ENCODE data around the gene IQGAP2.
"Not testable (repeated sequence)": the region's sequence is repeated elsewhere in the genome, so short reads cannot be mapped to it uniquely, and the experiment has no call there.

The IQGAP2 gene

DNA sequence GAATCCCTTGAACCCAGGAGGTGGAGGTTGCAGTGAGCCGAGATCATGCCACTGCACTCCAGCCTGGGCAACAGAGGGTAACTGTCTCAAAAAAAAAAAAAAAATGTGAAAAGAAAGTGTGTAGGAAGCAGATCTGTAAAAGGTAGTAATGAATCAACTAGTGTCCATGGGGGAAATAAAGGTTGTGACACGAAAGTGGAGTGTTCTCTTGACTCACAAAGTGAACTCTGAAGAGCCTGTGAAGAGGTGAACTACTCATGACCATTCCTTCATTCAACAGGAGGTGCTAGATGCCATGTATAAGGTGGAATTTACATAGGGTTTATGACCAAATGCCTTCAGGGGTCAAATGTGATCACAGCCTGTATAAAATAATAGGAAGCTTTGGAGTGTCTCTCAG lies 12.8 kb downstream of the IQGAP2 start:
- DNase-seq: no peak

DNA sequence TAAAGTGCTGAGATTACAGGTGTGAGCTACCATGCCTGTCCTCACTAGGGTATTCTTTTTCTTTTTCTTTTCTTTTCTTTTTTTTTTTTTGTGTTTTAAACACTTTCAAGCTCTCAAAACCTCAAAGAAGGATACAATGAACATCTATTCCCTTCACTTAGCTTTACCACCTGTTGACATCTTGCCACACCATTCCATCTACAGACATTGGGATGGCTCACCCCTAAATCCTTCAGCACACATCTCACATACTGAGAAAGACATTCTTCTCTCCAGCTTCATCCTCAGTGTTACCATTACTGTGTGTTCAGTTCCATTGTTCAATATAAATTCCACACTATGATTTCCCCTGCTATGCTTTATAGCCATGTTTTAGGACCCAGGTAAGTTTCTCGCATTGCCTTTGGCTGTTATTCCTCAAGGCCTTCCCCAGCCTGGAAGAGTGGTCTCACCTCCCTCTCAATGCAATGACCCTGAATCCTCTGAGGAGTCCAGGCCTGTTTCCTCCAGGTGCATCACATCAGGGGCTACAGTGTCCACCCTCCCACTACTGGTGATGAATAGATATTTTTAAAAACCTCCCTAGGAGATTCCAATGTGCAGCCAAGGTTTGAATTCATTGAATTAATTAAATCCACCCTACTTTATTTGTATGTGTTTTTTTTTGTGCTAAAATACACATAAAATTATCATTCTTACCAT lies 16.7 kb downstream of the IQGAP2 start:
- DNase-seq: no peak

GRCh38 chr5:76422227-76422626 lies 19.1 kb downstream of the IQGAP2 start:
- DNase-seq: no peak

- no peak for DNase-seq
Observed at GRCh38 chr5:76422742-76423141, 19.7 kb downstream of the IQGAP2 start.

- no peak for DNase-seq
Observed at GRCh38 chr5:76425146-76425545, 22.1 kb downstream of the IQGAP2 start.

- no peak for DNase-seq
Observed at GRCh38 chr5:76425928-76426804, 23.1 kb downstream of the IQGAP2 start.

DNA sequence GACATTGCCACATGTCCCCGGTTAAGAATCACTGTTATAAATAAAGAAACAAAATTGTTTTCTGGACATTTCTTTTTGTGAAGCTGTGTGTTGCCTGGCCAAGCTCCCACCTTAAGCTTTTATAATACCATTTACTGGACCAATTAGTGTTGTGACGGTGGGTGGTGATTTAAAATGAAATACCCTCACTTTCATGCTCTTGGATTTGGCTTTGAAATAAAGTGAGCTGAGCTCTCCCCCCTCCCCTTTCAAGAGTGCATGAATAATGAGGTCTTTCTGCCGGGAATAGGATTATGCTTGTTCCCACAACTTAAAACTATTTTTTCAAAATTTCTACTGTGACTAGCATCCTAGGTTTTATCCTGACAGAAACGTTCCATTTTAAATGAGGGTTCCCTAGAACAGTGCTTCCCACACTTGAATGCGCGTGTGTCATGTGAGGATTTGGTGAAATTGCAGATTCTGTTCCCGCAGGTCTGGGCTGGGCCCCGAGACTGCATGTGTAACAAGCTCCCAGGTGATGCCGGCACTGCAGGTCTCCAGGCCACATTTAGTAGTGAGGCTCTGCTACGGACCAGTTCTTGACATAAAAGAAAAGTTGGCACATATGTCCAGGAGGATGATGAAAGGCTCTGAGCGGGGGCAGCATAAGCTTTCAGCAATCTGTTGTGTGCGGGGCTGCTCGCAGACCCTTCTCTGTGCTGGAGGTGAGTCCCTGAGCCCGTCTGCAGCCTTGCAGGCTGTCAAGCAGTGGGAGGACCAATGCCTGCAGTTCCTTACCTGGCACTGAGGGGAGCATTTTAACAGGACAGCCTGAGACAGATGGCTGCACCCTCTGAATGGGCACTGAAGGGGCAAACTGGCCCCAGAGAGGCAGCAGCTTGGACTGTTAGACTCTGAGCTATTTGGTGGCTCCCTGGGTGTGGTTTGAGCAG lies 24.4 kb downstream of the IQGAP2 start:
- DNase-seq: no peak

DNA sequence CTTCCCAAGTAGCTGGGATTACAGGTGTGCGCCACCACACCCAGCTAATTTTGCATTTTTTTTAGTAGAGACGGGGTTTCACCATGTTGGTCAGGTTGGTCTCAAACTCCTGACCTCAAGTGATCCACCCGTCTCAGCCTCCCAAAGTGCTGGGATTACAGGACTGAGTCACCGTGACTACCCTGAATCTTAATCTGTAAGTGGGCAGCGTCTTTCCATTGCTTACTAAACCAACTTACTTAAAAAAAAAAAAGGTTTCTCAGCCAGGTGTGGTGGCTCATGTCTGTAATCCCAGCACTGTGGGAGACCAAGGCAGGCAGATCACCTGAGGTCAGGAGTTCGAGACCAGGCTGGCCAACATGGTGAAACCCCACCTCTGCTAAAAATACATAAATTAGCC lies 25.5 kb downstream of the IQGAP2 start:
- DNase-seq: not testable (repeated sequence)

GRCh38 chr5:76433261-76433660 lies 30.2 kb downstream of the IQGAP2 start:
- no peak for DNase-seq

- not testable (repeated sequence) for DNase-seq
Observed at GRCh38 chr5:76437507-76437906, 34.4 kb downstream of the IQGAP2 start.

DNA sequence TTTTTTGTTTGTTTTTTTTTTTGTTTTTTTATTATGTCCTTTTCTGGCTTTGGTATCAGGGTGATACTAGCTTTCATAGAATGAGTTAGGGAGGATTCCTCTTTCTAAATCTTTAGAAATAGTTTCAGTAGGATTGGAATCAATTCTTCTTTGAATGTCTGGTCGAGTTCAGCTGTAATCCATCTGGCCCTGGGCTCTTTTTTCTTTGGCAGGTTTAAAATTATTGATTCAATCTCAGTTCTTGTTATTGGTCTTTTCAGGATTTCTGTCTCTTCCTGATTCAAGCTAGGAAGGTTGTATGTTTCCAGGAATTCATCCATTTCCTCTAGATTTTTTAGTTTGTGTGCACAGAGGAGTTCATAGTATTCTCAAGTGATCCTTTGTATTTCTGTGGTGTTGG lies 34.9 kb downstream of the IQGAP2 start:
- DNase-seq: no peak

GRCh38 chr5:76439201-76439600 lies 36.1 kb downstream of the IQGAP2 start:
- no peak for DNase-seq

DNA sequence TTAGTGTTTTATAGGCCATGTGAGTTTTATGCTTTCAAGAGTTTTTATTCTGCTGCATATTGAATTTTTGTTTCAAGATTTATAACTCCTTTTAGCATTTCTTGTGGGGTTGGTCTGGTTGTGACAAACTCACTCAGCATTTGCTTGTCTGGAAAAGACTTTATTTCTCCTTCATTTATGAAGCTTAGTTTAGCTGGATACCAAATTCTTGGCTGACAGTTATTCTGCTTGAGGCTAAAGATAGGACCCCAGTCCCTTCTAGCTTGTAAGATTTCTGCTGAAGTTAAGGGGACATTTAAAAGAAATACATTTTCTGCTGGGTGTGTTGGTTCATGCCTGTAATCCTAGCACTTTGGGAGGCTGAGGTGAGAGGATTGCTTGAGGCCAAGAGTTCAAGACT lies 36.8 kb downstream of the IQGAP2 start:
- DNase-seq: no peak

DNA sequence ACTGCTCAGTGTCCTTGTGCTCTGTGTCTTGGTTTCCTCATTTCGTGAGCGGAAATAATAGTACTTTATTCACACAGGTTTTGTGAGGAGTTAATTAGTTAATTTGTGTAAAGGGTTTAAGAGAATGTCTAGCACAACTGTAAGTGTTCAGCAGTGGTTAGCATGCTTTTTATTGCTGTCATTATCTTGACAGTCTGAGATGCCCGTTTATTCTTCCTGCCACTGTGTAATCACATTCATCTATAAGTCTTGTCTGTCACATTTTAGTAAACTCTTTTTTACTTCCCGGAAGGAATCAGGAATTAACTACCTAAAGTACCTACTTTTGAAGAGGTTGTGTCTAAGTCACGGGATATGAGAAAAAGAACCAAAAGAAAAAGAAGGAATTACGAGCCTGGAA lies 38.0 kb downstream of the IQGAP2 start:
- DNase-seq: no peak

DNA sequence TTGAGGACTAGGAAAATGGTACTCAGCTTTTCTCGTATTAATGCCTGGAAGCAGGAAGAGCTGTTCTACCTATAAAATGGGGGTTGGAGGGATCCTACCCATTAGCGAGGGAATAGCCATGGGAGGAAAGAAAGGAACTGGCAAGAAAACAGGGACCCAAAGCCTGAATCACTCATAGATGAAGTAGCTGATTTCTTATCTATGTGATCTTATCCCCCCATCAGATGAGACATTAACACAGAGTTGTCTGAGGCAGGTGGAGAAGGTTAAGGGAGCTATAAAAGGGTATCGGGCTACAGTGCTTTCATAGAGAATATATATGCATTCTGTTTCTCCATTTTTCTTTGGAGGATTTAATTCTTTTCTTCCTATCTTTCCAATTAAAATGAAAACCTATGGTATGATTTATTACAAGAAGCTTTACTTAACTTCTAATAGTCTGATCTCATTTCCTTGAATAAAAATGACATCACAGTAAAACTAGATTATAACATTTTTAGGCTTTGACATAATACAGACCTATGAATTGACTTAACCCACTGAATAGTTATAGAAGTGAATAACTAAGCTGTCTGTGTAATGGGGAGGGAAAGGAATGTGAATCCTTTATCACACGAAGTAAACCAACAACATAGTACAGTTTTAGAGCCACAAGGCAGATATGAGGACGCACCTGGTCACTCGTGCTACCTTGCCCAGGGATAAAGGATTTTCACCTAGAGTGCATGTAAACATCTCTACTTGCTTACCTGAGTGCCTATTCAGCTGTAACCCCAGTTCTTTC lies 39.0 kb downstream of the IQGAP2 start:
- no peak for DNase-seq

DNA sequence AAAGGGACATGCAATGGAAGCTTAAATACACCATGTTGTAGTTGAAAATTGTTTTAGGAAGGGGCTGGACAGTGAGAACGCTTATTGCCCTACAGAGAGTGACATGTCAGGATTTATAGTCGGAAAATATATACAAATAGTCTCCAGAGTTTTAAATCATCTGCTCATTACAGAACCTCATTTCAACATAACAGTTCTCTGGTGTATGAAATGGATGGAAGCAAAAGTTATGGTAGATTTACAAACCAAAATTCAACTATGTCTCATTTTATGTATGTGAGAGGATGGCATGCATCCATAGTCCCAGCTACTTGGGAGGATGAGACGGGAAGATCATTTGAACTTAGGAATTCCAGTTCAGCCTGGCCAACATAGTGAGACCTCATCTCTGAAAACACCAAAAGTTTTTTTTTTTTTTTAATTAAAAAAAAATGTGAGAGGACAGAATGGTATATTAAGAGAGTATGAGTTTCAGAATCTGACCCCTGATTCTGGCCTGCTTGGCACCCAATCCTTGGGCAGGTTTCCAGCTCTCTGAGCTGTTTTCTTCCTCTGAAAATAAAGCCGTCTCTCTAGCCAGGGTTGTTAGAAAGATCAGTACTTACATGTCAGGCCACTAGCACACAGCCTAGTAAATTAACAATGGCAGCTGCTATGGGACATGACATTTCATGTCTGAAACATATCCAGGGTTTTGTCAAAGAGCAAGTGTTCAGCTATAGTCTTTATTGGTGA lies 40.1 kb downstream of the IQGAP2 start:
- DNase-seq: no peak

DNA sequence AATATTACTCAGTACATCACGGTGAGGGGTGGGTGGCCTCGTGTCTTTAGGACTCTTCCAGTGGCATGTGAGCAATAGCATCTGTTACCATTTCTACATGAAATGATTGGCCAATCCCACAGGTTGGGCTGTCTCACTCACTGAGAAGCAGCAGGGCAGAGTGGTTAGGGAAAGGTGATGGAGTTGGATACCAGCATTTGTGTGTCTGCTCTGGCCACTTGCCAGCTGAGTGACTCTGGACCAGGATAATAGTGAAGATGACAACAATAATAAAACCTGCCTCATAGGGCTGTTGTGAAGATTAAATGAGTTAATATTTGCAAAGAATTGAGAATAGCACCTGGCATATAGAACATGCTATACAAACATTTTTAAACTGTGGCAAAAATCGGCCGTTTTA lies 42.0 kb downstream of the IQGAP2 start:
- DNase-seq: no peak

DNA sequence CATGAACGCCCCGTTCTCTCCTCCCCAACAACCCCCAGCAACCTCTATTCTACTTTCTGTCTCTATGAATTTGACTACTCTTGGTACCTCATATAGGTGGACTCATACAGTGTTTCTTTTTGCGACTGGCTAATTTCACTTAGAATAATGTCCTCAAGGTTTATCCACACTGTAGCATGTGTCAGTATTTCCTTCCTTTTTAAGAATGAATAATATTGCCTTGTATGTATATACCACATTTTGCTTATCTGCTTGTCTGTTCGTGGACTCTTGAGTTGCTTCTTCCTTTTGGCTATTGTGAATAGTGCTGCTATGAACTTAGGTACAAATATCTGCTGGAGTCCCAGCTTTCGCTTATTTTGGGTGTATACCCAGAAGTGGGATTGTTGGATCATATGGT lies 42.7 kb downstream of the IQGAP2 start:
- no peak for DNase-seq

DNA sequence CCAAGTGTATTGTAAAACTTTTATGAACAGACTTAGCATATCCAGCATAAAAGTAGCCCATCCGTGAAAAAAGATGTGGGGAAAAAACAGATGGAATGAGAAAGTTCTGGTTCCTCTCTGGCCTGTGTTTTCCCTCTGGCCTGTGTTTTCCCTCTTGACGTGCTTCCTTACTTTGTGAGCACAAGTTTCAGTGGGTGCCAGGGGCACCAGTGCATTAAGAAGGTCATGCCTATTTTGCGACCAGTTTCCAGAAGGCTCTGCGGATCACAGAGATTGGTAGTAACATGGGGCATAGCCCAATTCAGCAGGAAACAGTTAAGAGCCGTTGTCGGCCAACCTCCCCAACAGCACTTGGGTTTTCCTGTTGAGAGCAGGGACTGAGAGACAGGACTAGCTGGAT lies 43.7 kb downstream of the IQGAP2 start:
- no peak for DNase-seq

DNA sequence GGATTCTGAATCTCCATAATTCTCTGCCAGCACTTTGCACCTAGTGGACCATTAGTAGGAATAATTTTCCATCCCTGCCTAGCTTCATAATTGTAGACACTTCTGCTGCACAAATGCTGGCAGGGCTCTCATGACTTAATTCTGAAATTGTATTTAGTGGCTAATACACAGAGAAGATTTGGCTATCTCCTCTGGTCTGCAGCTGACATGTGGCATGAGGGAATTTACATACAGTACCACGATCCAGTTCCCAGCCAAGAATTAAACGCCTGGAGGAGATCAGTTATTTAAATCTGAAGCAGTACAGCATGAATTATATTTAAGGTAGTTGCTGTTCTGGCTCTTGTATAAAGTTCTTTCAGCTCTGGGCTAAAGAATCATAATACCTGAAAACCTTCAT lies 46.5 kb downstream of the IQGAP2 start:
- DNase-seq: no peak

DNA sequence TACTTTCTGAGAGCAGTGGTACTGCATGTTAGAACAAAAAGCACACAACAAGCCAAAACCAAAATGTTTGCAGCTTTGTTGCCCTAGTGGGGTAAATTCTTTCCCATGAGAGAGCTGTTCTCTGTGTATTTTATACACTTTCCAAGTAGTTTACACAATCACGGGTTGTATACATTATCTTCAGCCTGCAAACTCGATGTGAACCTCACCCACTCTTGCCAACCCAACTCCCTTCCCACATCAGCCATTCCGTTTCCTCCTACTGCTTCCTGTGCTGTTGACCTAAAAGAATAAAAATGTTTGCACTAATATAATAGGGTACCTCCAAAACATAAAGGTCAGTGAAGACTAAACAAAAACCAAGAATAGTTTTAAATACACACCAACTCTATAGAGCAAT lies 47.0 kb downstream of the IQGAP2 start:
- no peak for DNase-seq

Data from HCEC 1CT (cell line).